C4-2B (cell line): Measurements from ENCODE around the gene MPC1.
"Not testable (repeated sequence)": the region's sequence is repeated elsewhere in the genome, so short reads cannot be mapped to it uniquely, and the experiment has no call there.

Experiments
- CTCF ChIP-seq: fragments of 450-650 bp; conservative IDR thresholded peaks from 2 replicates; pipeline ENCODE4 v1.5.1; 2017; ENCODE audit warnings: mild to moderate bottlenecking
- ZFX ChIP-seq: fragments of 450-650 bp; IDR thresholded peaks from 2 replicates; pipeline ENCODE4 v1.6.1; 2017

DNA sequence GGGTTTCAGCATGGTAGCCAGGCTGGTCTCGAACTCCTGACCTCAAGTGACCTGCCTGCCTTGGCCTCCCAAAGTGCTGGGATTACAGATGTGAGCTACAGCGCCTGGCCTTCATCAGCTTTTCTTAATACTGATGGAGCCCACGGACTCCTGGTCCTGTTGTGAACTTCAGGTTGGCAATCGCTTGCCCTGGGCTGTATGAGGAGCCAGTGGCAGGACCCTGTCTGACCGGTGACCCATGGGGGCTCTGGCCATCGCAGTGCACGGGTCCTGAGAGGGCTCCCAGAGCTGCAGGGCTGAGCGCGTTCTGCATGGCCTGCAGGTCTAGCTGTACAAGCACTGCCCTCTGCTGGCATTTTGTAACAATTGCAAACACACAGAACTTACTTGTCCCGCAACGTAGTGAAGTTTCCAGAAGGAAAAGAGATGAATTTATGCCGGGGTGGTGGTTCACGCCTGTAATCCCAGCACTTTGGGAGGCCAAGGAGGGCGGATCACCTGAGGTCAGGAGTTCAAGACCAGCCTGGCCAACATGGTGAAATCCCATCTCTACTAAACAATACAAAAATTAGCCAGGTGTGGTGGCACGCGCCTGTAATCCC is 18.0 kb upstream of the MPC1 start:
- TF ChIP-seq CTCF: peak; percentile 82
- TF ChIP-seq ZFX: not testable (repeated sequence)
